ENCODE measurements around the gene RIN3. TPM values are rescaled to one million over a fixed set of nuclear protein-coding genes. Genes with fewer than 3 reads are reported as not detected.

The RIN3 gene
- total RNA-seq, 1 donor from 2014 or later: 0.22 TPM

DNA sequence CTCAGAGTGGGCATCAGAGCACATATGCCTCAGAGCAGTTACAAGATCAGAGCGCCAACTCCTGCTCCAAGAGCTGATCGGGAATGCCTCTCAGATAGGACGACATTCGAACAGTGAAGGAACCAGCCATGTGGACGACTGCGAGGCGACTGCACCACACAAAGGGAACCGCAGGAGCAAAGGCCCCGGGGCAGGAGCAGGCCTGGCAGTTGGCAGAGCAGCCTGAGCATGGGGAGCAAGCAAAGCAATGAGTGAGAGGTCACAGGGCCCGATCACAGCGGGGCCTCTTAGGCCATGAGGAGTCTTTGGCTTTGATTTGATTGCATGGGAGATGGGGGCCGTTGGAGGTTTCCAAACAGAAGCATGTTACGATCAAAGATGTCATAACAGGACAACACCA lies 144.6 kb downstream of the RIN3 start:
- Histone ChIP-seq H3K4me2 (no peak overlapping the region), H3K4me1 (no peaks in the 10 kb centered on the region), H3K79me2 (ENCODE audit: low read depth) (no peaks in the 10 kb centered on the region), H3K9ac (no peak overlapping the region), H3K27ac (no peak overlapping the region), H3K9me3 (ENCODE audit: low read depth) (no peaks in the 10 kb centered on the region), H3K36me3 (no peaks in the 10 kb centered on the region), H4K20me1 (ENCODE audit: low read depth) (no peaks in the 10 kb centered on the region), H3K27me3 (no peaks in the 10 kb centered on the region), H3F3A (ENCODE audit: low read depth) (no peaks in the 10 kb centered on the region), H3K4me3 (no peak overlapping the region), H2AFZ (replicated peaks) (no peak overlapping the region)
- Mint-ChIP-seq H3K36me3 (no peaks in the 10 kb centered on the region), H3K4me1 (peaks cover 5% of the 10 kb centered on the region), H3K27me3 (ENCODE audit: insufficient read depth, low read depth) (peaks cover 2% of the 10 kb centered on the region), H3K9me3 (no peaks in the 10 kb centered on the region), H3K4me3 (no peak overlapping the region), H3K27ac (no peak overlapping the region)
- no peak for DNase-seq (ENCODE audit: low spot score)
- TF ChIP-seq, protein P1, sequence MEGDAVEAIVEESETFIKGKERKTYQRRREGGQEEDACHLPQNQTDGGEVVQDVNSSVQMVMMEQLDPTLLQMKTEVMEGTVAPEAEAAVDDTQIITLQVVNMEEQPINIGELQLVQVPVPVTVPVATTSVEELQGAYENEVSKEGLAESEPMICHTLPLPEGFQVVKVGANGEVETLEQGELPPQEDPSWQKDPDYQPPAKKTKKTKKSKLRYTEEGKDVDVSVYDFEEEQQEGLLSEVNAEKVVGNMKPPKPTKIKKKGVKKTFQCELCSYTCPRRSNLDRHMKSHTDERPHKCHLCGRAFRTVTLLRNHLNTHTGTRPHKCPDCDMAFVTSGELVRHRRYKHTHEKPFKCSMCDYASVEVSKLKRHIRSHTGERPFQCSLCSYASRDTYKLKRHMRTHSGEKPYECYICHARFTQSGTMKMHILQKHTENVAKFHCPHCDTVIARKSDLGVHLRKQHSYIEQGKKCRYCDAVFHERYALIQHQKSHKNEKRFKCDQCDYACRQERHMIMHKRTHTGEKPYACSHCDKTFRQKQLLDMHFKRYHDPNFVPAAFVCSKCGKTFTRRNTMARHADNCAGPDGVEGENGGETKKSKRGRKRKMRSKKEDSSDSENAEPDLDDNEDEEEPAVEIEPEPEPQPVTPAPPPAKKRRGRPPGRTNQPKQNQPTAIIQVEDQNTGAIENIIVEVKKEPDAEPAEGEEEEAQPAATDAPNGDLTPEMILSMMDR (IDR thresholded peaks at IDR 0.05): no peak
- TF ChIP-seq EZH2phosphoT487 (IDR thresholded peaks at IDR 0.05) (no peak), EZH2 (IDR thresholded peaks at IDR 0.05) (no peak)

DNA sequence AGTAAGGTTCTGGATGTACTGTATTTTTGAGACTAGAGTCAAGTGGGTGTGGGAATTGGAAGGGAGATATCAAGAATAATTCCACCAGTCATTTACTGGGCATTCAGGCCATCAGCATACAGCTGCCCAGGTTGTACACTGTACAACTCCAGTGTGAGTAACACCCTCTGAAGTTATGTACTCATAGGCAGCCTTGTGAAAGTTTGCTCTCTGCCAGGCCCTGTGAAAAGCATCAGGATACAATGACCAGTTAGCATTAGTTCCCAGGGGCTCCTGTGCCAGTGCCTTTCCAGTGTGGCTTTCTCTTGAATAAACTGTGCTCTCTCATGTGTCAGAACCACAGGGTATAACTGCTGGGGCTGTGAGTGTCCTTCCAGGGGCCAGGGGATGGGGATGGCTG lies 145.1 kb downstream of the RIN3 start:
- no peak overlapping the region for H3K27ac Mint-ChIP-seq
- TF ChIP-seq, protein P1 (IDR thresholded peaks at IDR 0.05): no peak
- no peak for TF ChIP-seq EZH2 (IDR thresholded peaks at IDR 0.05)
- no peak for TF ChIP-seq EZH2phosphoT487 (IDR thresholded peaks at IDR 0.05)
- peaks cover 5% of the 10 kb centered on the region for H3K4me1 Mint-ChIP-seq
- Histone ChIP-seq H3K9ac (no peak overlapping the region), H3K9me3 (ENCODE audit: low read depth) (no peaks in the 10 kb centered on the region), H3K4me2 (no peak overlapping the region), H3K4me3 (no peak overlapping the region), H3K27ac (no peak overlapping the region), H3K27me3 (no peaks in the 10 kb centered on the region), H3F3A (ENCODE audit: low read depth) (no peaks in the 10 kb centered on the region), H3K4me1 (no peaks in the 10 kb centered on the region), H3K36me3 (no peaks in the 10 kb centered on the region), H3K79me2 (ENCODE audit: low read depth) (no peaks in the 10 kb centered on the region), H2AFZ (replicated peaks) (no peak overlapping the region), H4K20me1 (ENCODE audit: low read depth) (no peaks in the 10 kb centered on the region)
- peaks cover 2% of the 10 kb centered on the region for H3K27me3 Mint-ChIP-seq (ENCODE audit: insufficient read depth, low read depth)
- H3K4me3 Mint-ChIP-seq: no peak overlapping the region
- no peaks in the 10 kb centered on the region for H3K36me3 Mint-ChIP-seq
- H3K9me3 Mint-ChIP-seq: no peaks in the 10 kb centered on the region
- DNase-seq (ENCODE audit: low spot score): no peak

DNA sequence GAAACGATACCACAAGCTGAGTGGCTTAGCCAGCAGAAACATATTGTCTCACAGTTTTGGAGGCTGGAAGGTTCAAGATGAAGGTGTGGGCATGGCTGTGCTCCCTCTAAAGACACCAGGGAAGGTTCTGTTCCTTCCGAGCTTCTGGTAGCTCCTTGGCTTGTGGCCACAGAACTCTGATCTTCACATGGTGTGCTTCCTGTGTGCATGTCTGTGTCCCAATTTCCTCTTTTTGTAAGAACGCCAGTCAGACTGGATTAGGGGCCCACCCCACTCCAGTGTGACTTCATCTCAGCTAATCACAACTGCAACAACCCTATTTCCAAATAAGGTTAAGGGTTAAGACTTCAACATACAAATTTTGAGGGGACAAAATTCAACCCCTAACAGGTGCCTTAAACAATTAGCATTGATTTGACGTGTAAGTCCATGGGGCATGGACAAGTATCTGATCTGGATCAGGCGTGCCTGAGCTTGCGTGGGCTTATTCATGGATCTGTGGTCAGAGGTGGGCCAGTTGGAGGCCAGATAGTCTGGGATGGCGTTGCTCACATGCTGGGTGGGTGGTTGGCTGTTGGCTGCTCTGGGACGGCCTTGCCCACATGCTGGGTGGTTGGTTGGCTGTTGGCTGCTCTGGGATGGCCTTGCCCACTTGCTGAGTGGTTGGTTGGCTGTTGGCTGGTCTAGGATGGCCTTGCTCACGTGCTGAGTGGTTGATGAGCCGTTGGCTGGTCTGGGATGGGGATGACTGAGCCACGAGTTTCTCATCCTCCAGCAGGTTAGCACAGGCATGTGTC lies 146.4 kb downstream of the RIN3 start:
- no peaks in the 10 kb centered on the region for H3K9me3 Mint-ChIP-seq
- H3K4me3 ChIP-seq: no peak overlapping the region
- no peak overlapping the region for H3K27ac ChIP-seq
- no peaks in the 10 kb centered on the region for H3K36me3 ChIP-seq
- DNase-seq (ENCODE audit: low spot score): no peak
- no peaks in the 10 kb centered on the region for H4K20me1 ChIP-seq (ENCODE audit: low read depth)
- H3K36me3 Mint-ChIP-seq: no peaks in the 10 kb centered on the region
- H3K9me3 ChIP-seq (ENCODE audit: low read depth): no peaks in the 10 kb centered on the region
- TF ChIP-seq, protein P1 (IDR thresholded peaks at IDR 0.05): no peak
- TF ChIP-seq EZH2 (IDR thresholded peaks at IDR 0.05) (no peak), EZH2phosphoT487 (IDR thresholded peaks at IDR 0.05) (no peak)
- no peak overlapping the region for H2AFZ ChIP-seq (replicated peaks)
- no peaks in the 10 kb centered on the region for H3K79me2 ChIP-seq (ENCODE audit: low read depth)
- H3K27me3 ChIP-seq: no peaks in the 10 kb centered on the region
- H3K4me1 Mint-ChIP-seq: peaks cover 5% of the 10 kb centered on the region
- peak overlapping the region; percentile 53 for H3K4me3 Mint-ChIP-seq
- no peaks in the 10 kb centered on the region for H3K4me1 ChIP-seq
- H3K9ac ChIP-seq: no peak overlapping the region
- no peak overlapping the region for H3K4me2 ChIP-seq
- no peak overlapping the region for H3K27ac Mint-ChIP-seq
- no peaks in the 10 kb centered on the region for H3F3A ChIP-seq (ENCODE audit: low read depth)
- H3K27me3 Mint-ChIP-seq (ENCODE audit: insufficient read depth, low read depth): peaks cover 4% of the 10 kb centered on the region

Data from neural progenitor cell (in vitro differentiated cells).